Gastrocnemius medialis (tissue), 4 donors: ENCODE results near the gene TNRC18. TPM values are rescaled to one million over a fixed set of nuclear protein-coding genes. Genes with fewer than 3 reads are reported as not detected.

ENCODE experiments used
- ATAC-seq, 2 donors: fragments of 150-250 bp; one replicate each; pipeline ENCODE4 v1.9.1; 2016
- DNase-seq, 2 donors: peaks; one replicate each; pipeline ENCODE4 v3.0.0-alpha.2; 2019
- H3K27ac ChIP-seq, 4 donors: fragments of 200-600 bp; sonication (generic); 1 replicate in 1 of 4; 2 replicates in 3 of 4; pipeline ENCODE4 v1.5.1; 2016 to 2018; ENCODE audit warnings: mild to moderate bottlenecking in 2 of 4, moderate library complexity in 1 of 4
- H3K27me3 ChIP-seq, 3 donors: fragments of 200-600 bp; sonication (generic) in 2 of 3; 1 replicate in 1 of 3; 2 replicates in 2 of 3; pipeline versions ENCODE4 v1.5.1 to v1.6.0; 2016 to 2019; ENCODE audit warnings: mild to moderate bottlenecking in 1 of 3, moderate library complexity in 1 of 3
- H3K36me3 ChIP-seq, 2 donors: fragments of 200-600 bp; sonication (generic) in 1 of 2; one replicate each; pipeline ENCODE4 v1.5.1; 2017 to 2018
- H3K4me1 ChIP-seq, 2 donors: fragments of 200-600 bp; sonication (generic) in 1 of 2; one replicate each; pipeline ENCODE4 v1.5.1; 2016 to 2017; ENCODE audit warnings: mild to moderate bottlenecking in 2 of 2
- H3K4me3 ChIP-seq, 4 donors: fragments of 200-600 bp; sonication (generic) in 3 of 4; 1 replicate in 1 of 4; 2 replicates in 3 of 4; pipeline ENCODE4 v1.5.1; 2016 to 2019; ENCODE audit warnings: mild to moderate bottlenecking in 2 of 4
- H3K9me3 ChIP-seq, 3 donors: fragments of 200-600 bp; sonication (generic) in 2 of 3; 1 replicate in 1 of 3; 2 replicates in 2 of 3; pipeline ENCODE4 v1.5.1; 2016 to 2019
- CTCF ChIP-seq, 5 experiments: fragments of 450-650 bp in 3 of 5; fragments of 200-600 bp in 2 of 5; sonication (generic) in 2 of 5; IDR thresholded peaks in 4 of 5; conservative IDR thresholded peaks in 1 of 5; 1 replicate in 4 of 5; 2 replicates in 1 of 5; pipeline ENCODE4 v1.5.1; 2016 to 2019; ENCODE audit warnings: antibody characterized with exemption in 5 of 5, mild to moderate bottlenecking in 3 of 5, moderate library complexity in 3 of 5
- POLR2A ChIP-seq, 2 donors: fragments of 450-650 bp; IDR thresholded peaks; one replicate each; pipeline ENCODE4 v1.6.1; 2017; ENCODE audit warnings: antibody characterized with exemption in 2 of 2, mild to moderate bottlenecking in 2 of 2, moderate library complexity in 2 of 2
- in situ Hi-C, 4 donors: fragments of 200-750 bp; cut with MboI; loops; one replicate each; pipeline versions ENCODE4 v1.15.0 to v1.8.0; 2017; ENCODE audit warnings: low sequenced_read_pairs in 4 of 4
- intact Hi-C: fragments of 100-400 bp; cut with DNase I; formaldehyde crosslinking; loops from one replicate; pipeline ENCODE4 v1.15.1; 2023; ENCODE audit warnings: low total_unique reads
- total RNA-seq, 4 donors: library from RNA; depleted of rRNA; stranded (reverse); fragments of >200 nt; gene quantifications; one replicate each; pipeline versions ENCODE4 v1.1.0 to v1.2.3, GENCODE V29; 2016

TNRC18 gene
- total RNA-seq, 4 donors from 2014 or later = 8.7 to 31.2 (median 20.5) TPM

GRCh38 chr7:5406957-5407945 lies 16.4 kb downstream of the TNRC18 start:
- H3K4me1 ChIP-seq = peaks cover 0 to 7% of the 10 kb centered on the region in 2 donors
- no peak overlapping the region for H3K27ac ChIP-seq
- TF ChIP-seq POLR2A (IDR thresholded peaks at IDR 0.05) (no peak), CTCF (IDR thresholded peaks at IDR 0.05 in 4 of 5, conservative IDR thresholded peaks at IDR 0.05 in 1 of 5) (no peak)
- H3K36me3 ChIP-seq = no peaks in the 10 kb centered on the region
- in situ Hi-C loops = no loop called here
- intact Hi-C loops = no loop called here
- no peaks in the 10 kb centered on the region for H3K27me3 ChIP-seq
- H3K9me3 ChIP-seq = no peaks in the 10 kb centered on the region
- ATAC-seq = no peak
- no peak overlapping the region for H3K4me3 ChIP-seq
- no peak for DNase-seq

- intact Hi-C loops = no loop called here
- H3K36me3 ChIP-seq = no peaks in the 10 kb centered on the region
Observed at GRCh38 chr7:5404421-5404826, 19.2 kb downstream of the TNRC18 start.

GRCh38 chr7:5403442-5403841 lies 20.2 kb downstream of the TNRC18 start:
- in situ Hi-C loops = no loop called here
- peaks cover 0 to 7% of the 10 kb centered on the region in 2 donors for H3K4me1 ChIP-seq
- H3K4me3 ChIP-seq = no peak overlapping the region
- no peak for DNase-seq
- H3K27ac ChIP-seq = no peak overlapping the region
- H3K27me3 ChIP-seq = no peaks in the 10 kb centered on the region
- no peaks in the 10 kb centered on the region for H3K36me3 ChIP-seq
- ATAC-seq = no peak
- intact Hi-C loops = no loop called here
- no peaks in the 10 kb centered on the region for H3K9me3 ChIP-seq
- TF ChIP-seq CTCF (IDR thresholded peaks at IDR 0.05 in 4 of 5, conservative IDR thresholded peaks at IDR 0.05 in 1 of 5) (no peak), POLR2A (IDR thresholded peaks at IDR 0.05) (no peak)

More at GRCh38 chr7:5404421-5404826, 19.2 kb downstream of the TNRC18 start:
- TF ChIP-seq CTCF (IDR thresholded peaks at IDR 0.05 in 4 of 5, conservative IDR thresholded peaks at IDR 0.05 in 1 of 5) = no peak
- no peaks in the 10 kb centered on the region for H3K9me3 ChIP-seq
- in situ Hi-C loops = no loop called here
- H3K27me3 ChIP-seq = no peaks in the 10 kb centered on the region
- no peak for DNase-seq
- ATAC-seq = no peak
- no peak overlapping the region for H3K27ac ChIP-seq
- peaks cover 0 to 7% of the 10 kb centered on the region in 2 donors for H3K4me1 ChIP-seq
- H3K4me3 ChIP-seq = no peak overlapping the region

GRCh38 chr7:5397736-5398135 lies 25.9 kb downstream of the TNRC18 start:
- peaks cover 0 to 16% of the 10 kb centered on the region in 2 donors for H3K36me3 ChIP-seq
- no peak overlapping the region for H3K4me3 ChIP-seq
- H3K27me3 ChIP-seq = no peaks in the 10 kb centered on the region
- H3K4me1 ChIP-seq = peaks cover 0 to 12% of the 10 kb centered on the region in 2 donors
- peak overlapping the region in 3 of 4 donors; percentile 78 to 81 (median 80) for H3K27ac ChIP-seq
- TF ChIP-seq CTCF (IDR thresholded peaks at IDR 0.05 in 4 of 5, conservative IDR thresholded peaks at IDR 0.05 in 1 of 5) (no peak), POLR2A (IDR thresholded peaks at IDR 0.05) (no peak)
- no peaks in the 10 kb centered on the region for H3K9me3 ChIP-seq
- in situ Hi-C loops = no loop called here
- no peak for ATAC-seq
- intact Hi-C loops = loop anchor here (5.0 kb wide), 1 partner anchor 40 kb away; no protein-coding TSS in a partner anchor
- no peak for DNase-seq
